HepG2 (cell line): ENCODE data around the gene SNX3. TPM values are rescaled to one million over a fixed set of nuclear protein-coding genes. Genes with fewer than 3 reads are reported as not detected.

ENCODE experiments used
- AHR ChIP-seq: IDR thresholded peaks from 2 replicates; pipeline ENCODE4 v1.6.1; 2018; ENCODE audit warnings: missing genetic modification reagents, missing compliant biosample characterization
- ARID2 ChIP-seq: sonication (generic); formaldehyde crosslinking; IDR thresholded peaks from 2 replicates; pipeline ENCODE4 v1.8.1; 2022; ENCODE audit warnings: mild to moderate bottlenecking, missing genetic modification reagents, borderline replicate concordance
- CCAR2 ChIP-seq: fragments of 200-400 bp; formaldehyde crosslinking; optimal IDR thresholded peaks from 2 replicates; pipeline ENCODE3; 2018; ENCODE audit warnings: low read depth, mild to moderate bottlenecking, low read length, moderate library complexity
- KLF11 ChIP-seq: IDR thresholded peaks from 2 replicates; pipeline ENCODE4 v1.6.1; 2016; ENCODE audit warnings: missing compliant biosample characterization
- MAZ ChIP-seq, 2 experiments: sonication (generic) in 1 of 2; formaldehyde crosslinking in 1 of 2; IDR thresholded peaks; 2 replicates each; pipeline versions ENCODE4 v1.5.0 to v1.6.1; 2012 to 2020; ENCODE audit warnings: low read depth in 2 of 2, mild to moderate bottlenecking in 2 of 2, borderline replicate concordance in 1 of 2, improper control_type of control experiment in 1 of 2, low read length in 1 of 2, missing genetic modification reagents in 1 of 2, moderate library complexity in 1 of 2
- PHB2 ChIP-seq: fragments of 450-650 bp; IDR thresholded peaks from 2 replicates; pipeline ENCODE4 v1.6.1; 2018; ENCODE audit not compliant: partially characterized antibody
- SALL1 ChIP-seq: sonication (generic); formaldehyde crosslinking; IDR thresholded peaks from 2 replicates; pipeline ENCODE4 v1.8.0; 2022; ENCODE audit warnings: mild to moderate bottlenecking, missing genetic modification reagents
- ZFY ChIP-seq: sonication (generic); formaldehyde crosslinking; IDR thresholded peaks from 2 replicates; pipeline ENCODE4 v1.4.0; 2020; ENCODE audit warnings: missing genetic modification reagents
- ZNF224 ChIP-seq: sonication (generic); formaldehyde crosslinking; IDR thresholded peaks from 2 replicates; pipeline ENCODE4 v1.5.0; 2020; ENCODE audit warnings: mild to moderate bottlenecking, missing genetic modification reagents
- ZNF225 ChIP-seq: sonication (generic); formaldehyde crosslinking; IDR thresholded peaks from 2 replicates; pipeline ENCODE4 v1.4.0; 2020; ENCODE audit warnings: mild to moderate bottlenecking, missing genetic modification reagents
- ZNF230 ChIP-seq: sonication (generic); formaldehyde crosslinking; IDR thresholded peaks from 2 replicates; pipeline ENCODE4 v1.4.0; 2020; ENCODE audit warnings: mild to moderate bottlenecking, missing genetic modification reagents
- ZSCAN9 ChIP-seq: IDR thresholded peaks from 2 replicates; pipeline ENCODE4 v1.6.1; 2016; ENCODE audit warnings: borderline replicate concordance
- polyA plus RNA-seq, 8 experiments: library from polyadenylated mRNA; depleted of rRNA in 3 of 8; stranded (reverse) in 7 of 8; unstranded in 1 of 8; fragments of >200 nt; fragmentation: Illumina TruSeq in 4 of 8; extraction: Trizol in 4 of 8; gene quantifications; 2 replicates each; pipeline versions ENCODE4 v1.2.1 to v1.2.3, GENCODE V29; 2011 to 2016; ENCODE audit warnings: low read depth in 4 of 8, missing spikeins in 1 of 8, mixed read lengths in 1 of 8; ENCODE audit not compliant: insufficient read depth in 1 of 8
- total RNA-seq, 5 experiments: library from RNA; depleted of rRNA; stranded (reverse); fragments of >200 nt; fragmentation: Illumina TruSeq; extraction: Trizol; gene quantifications; 2 replicates each; pipeline ENCODE4 v1.2.3, GENCODE V29; 2016; ENCODE audit warnings: low read depth in 1 of 5
- TF ChIP-seq, protein P1 (sequence below): sonication (generic); formaldehyde crosslinking; IDR thresholded peaks from 2 replicates; pipeline ENCODE4 v1.4.0; 2020; ENCODE audit warnings: missing genetic modification reagents, borderline replicate concordance
- TF ChIP-seq, protein P2 (sequence below): sonication (generic); formaldehyde crosslinking; IDR thresholded peaks from 2 replicates; pipeline ENCODE4 v1.4.0; 2020; ENCODE audit warnings: missing genetic modification reagents
- TF ChIP-seq, protein P3 (sequence below): IDR thresholded peaks from 2 replicates; pipeline ENCODE4 v1.6.1; 2016; ENCODE audit warnings: low read depth, missing genetic modification reagents, missing compliant biosample characterization

SNX3 gene
- total and polyA plus RNA-seq, 2 of the 13 experiments (the other 11 are each of a cell fraction or from before 2014, with no cell fraction given), result 84.9 to 226 TPM

DNA sequence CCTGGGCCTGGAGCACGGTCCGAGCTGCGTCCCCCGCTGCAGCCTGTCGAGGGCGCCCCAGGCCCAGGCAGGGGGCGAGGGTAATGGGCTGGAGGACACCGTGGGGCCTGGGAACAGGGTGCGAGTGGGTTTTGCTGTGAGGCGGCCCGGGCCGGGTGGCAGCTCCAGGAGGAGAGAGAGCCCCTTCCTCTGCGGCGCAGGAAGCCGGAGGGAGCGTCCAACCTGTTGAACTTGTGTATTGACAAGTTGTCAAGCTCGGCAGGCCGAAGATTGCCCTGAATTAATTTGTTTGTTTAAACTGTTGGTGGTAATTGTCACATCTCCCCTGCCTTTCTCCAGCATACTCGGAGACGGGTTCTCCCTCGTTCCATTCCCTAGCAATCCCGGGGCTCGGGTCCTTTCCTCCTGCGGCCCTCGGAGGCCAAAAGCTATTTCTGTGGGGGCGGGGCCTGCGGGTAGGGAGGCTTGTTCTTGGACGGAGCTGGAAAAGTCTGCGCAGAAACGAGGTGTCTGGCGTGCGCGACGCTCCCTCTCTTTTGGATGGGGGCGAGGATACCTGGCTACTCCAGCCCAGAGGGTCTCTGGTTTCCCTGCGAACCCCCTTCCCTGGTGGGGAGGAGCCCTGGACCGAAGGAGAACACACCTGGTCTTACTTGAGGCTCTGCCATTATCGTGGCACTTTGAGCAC lies 85.1 kb downstream of the SNX3 start (continued):
- TF ChIP-seq, protein P1, sequence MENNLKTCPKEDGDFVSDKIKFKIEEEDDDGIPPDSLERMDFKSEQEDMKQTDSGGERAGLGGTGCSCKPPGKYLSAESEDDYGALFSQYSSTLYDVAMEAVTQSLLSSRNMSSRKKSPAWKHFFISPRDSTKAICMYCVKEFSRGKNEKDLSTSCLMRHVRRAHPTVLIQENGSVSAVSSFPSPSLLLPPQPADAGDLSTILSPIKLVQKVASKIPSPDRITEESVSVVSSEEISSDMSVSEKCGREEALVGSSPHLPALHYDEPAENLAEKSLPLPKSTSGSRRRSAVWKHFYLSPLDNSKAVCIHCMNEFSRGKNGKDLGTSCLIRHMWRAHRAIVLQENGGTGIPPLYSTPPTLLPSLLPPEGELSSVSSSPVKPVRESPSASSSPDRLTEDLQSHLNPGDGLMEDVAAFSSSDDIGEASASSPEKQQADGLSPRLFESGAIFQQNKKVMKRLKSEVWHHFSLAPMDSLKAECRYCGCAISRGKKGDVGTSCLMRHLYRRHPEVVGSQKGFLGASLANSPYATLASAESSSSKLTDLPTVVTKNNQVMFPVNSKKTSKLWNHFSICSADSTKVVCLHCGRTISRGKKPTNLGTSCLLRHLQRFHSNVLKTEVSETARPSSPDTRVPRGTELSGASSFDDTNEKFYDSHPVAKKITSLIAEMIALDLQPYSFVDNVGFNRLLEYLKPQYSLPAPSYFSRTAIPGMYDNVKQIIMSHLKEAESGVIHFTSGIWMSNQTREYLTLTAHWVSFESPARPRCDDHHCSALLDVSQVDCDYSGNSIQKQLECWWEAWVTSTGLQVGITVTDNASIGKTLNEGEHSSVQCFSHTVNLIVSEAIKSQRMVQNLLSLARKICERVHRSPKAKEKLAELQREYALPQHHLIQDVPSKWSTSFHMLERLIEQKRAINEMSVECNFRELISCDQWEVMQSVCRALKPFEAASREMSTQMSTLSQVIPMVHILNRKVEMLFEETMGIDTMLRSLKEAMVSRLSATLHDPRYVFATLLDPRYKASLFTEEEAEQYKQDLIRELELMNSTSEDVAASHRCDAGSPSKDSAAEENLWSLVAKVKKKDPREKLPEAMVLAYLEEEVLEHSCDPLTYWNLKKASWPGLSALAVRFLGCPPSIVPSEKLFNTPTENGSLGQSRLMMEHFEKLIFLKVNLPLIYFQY (CRISPR knock-in tag), result peak; percentile 22; the same call in 1 of the 2 replicates
- TF ChIP-seq PHB2 (no peak), ZNF224 (no peak), ZNF225 (no peak), ZNF230 (no peak), KLF11 (CRISPR knock-in tag) (no peak), CCAR2 (no peak), AHR (no peak), MAZ (IDR thresholded peaks at IDR 0.05; ENCODE audit: borderline replicate concordance, low read depth, low read length) (no peak), MAZ (CRISPR knock-in tag; IDR thresholded peaks at IDR 0.05; ENCODE audit: low read depth) (no peak), ZSCAN9 (no peak), SALL1 (CRISPR knock-in tag) (no peak), ZFY (CRISPR knock-in tag) (peak; percentile 19; the same call in 1 of the 2 replicates), ARID2 (no peak)
- TF ChIP-seq, protein P2, sequence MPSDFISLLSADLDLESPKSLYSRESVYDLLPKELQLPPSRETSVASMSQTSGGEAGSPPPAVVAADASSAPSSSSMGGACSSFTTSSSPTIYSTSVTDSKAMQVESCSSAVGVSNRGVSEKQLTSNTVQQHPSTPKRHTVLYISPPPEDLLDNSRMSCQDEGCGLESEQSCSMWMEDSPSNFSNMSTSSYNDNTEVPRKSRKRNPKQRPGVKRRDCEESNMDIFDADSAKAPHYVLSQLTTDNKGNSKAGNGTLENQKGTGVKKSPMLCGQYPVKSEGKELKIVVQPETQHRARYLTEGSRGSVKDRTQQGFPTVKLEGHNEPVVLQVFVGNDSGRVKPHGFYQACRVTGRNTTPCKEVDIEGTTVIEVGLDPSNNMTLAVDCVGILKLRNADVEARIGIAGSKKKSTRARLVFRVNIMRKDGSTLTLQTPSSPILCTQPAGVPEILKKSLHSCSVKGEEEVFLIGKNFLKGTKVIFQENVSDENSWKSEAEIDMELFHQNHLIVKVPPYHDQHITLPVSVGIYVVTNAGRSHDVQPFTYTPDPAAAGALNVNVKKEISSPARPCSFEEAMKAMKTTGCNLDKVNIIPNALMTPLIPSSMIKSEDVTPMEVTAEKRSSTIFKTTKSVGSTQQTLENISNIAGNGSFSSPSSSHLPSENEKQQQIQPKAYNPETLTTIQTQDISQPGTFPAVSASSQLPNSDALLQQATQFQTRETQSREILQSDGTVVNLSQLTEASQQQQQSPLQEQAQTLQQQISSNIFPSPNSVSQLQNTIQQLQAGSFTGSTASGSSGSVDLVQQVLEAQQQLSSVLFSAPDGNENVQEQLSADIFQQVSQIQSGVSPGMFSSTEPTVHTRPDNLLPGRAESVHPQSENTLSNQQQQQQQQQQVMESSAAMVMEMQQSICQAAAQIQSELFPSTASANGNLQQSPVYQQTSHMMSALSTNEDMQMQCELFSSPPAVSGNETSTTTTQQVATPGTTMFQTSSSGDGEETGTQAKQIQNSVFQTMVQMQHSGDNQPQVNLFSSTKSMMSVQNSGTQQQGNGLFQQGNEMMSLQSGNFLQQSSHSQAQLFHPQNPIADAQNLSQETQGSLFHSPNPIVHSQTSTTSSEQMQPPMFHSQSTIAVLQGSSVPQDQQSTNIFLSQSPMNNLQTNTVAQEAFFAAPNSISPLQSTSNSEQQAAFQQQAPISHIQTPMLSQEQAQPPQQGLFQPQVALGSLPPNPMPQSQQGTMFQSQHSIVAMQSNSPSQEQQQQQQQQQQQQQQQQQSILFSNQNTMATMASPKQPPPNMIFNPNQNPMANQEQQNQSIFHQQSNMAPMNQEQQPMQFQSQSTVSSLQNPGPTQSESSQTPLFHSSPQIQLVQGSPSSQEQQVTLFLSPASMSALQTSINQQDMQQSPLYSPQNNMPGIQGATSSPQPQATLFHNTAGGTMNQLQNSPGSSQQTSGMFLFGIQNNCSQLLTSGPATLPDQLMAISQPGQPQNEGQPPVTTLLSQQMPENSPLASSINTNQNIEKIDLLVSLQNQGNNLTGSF, result no peak
- TF ChIP-seq, protein P3, sequence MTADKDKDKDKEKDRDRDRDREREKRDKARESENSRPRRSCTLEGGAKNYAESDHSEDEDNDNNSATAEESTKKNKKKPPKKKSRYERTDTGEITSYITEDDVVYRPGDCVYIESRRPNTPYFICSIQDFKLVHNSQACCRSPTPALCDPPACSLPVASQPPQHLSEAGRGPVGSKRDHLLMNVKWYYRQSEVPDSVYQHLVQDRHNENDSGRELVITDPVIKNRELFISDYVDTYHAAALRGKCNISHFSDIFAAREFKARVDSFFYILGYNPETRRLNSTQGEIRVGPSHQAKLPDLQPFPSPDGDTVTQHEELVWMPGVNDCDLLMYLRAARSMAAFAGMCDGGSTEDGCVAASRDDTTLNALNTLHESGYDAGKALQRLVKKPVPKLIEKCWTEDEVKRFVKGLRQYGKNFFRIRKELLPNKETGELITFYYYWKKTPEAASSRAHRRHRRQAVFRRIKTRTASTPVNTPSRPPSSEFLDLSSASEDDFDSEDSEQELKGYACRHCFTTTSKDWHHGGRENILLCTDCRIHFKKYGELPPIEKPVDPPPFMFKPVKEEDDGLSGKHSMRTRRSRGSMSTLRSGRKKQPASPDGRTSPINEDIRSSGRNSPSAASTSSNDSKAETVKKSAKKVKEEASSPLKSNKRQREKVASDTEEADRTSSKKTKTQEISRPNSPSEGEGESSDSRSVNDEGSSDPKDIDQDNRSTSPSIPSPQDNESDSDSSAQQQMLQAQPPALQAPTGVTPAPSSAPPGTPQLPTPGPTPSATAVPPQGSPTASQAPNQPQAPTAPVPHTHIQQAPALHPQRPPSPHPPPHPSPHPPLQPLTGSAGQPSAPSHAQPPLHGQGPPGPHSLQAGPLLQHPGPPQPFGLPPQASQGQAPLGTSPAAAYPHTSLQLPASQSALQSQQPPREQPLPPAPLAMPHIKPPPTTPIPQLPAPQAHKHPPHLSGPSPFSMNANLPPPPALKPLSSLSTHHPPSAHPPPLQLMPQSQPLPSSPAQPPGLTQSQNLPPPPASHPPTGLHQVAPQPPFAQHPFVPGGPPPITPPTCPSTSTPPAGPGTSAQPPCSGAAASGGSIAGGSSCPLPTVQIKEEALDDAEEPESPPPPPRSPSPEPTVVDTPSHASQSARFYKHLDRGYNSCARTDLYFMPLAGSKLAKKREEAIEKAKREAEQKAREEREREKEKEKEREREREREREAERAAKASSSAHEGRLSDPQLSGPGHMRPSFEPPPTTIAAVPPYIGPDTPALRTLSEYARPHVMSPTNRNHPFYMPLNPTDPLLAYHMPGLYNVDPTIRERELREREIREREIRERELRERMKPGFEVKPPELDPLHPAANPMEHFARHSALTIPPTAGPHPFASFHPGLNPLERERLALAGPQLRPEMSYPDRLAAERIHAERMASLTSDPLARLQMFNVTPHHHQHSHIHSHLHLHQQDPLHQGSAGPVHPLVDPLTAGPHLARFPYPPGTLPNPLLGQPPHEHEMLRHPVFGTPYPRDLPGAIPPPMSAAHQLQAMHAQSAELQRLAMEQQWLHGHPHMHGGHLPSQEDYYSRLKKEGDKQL, result no peak
